GM12892 (cell line): Measurements from ENCODE around the gene CD58.

Experiments used
- DNase-seq: peaks from one replicate; pipeline ENCODE4 v3.0.0; 2011; ENCODE audit not compliant: insufficient read length
- FAIRE-seq: peaks from 2 replicates; lab custom pipeline; 2011; peaks lifted over from hg19 to GRCh38; lab: Jason Lieb, UNC
- POLR2A ChIP-seq: IDR thresholded peaks from 2 replicates; pipeline ENCODE4 v1.6.1; 2011; ENCODE audit warnings: low read depth, low read length, control low read depth
- POLR2AphosphoS5 ChIP-seq: IDR thresholded peaks from 2 replicates; pipeline ENCODE4 v1.6.1; 2011; ENCODE audit warnings: low read depth, low read length, control low read depth
- TAF1 ChIP-seq: IDR thresholded peaks from 2 replicates; pipeline ENCODE4 v1.6.1; 2011; ENCODE audit warnings: low read depth, mild to moderate bottlenecking, control low read depth, low read length, borderline replicate concordance

CD58 gene

DNA sequence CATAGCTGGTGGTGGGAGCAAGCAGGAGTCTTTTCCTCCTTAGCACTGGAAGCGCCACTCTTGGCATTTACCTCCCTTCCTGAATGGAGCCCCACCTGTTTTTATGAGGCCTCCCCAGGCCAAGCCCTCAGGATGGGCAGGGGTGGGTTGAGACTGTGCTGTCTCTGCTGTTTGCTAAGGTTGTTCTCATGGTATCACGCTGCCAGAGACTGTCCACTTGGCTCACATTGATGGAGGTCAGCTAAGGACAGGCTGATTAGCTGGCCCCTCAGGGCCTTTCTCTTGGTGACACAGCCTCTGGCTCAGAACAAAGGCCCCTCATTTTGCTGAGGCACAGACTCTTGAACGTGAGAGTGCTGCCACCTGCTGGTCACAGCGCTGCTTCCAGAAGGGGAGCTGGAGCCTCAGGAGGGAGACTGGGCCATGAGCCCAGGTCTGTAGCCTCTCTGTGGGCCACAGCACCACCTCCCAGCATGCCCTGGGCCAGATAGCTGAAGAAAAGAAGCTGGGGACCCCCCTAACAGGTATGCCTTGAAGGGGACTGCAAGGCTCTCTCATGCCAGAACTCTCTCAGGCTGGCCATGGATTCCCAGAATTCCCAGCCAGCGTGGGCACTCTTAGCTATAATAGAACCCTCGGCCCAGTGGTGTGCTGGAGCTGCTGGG lies 85.6 kb downstream of the CD58 start:
- DNase-seq: peak; percentile 66
- no peak for TF ChIP-seq TAF1
- no peak for TF ChIP-seq POLR2A
- TF ChIP-seq POLR2AphosphoS5: no peak
- FAIRE-seq: peak; percentile 86

DNA sequence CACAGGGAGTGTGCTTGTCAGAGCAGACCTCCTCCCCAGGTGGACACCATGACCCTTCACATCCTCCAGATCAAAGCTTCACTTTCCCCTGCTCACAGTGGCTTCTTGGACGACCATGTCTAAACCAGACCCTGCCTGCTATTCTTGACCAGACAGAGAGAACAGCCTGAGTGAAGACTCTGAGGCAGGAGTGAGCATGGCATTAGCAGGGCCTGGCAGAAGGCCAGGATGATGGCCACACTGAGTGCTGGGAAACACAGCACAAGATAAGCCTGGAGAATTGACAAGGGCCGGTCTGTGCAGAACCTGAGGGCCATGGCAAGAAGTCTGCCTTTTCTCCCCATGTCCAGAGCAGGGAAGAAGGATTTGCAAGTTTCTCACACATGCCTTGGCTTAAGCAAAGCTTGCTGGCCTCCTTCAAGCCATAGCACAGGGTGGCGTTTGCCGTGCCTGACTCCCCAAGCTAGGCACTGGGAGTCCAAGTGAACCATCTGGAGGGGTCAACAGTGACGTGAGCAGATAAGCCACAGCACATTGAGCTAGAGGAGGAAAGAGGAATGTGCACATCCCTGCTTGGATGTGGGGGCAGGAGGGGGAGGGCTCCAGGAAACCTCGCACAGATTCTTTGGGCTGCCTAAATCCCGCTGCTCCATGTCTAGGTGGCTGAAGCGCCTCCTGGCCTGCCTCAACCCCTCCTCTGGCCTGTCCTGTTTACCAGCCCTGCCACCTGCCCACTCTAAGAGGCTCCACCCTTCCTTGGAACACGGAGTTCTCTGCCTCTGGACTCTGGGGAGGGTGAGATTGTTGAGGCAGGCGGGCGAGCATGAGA lies 87.1 kb downstream of the CD58 start:
- DNase-seq (no peak), FAIRE-seq (no peak)
- no peak for TF ChIP-seq POLR2A
- no peak for TF ChIP-seq TAF1

DNA sequence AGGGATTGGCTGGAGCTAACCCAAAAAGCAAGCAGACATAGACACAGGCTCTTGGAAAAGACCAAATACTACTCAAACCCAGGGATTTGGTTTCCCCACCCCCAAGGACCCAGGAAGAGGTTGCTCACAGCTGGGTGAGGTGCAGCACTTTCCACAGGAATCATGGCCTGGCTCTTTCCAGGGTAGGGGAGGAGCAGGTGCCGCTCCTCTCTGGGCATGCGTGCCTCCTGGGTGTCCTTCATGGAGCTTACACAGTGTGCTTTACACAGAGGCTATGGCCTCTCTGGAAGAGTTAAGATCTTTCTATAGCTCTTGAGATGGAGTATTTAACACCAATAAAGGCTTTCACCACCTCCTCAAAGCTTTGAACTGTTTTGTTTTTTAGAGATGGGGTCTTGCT lies 88.3 kb downstream of the CD58 start:
- TF ChIP-seq POLR2A (no peak), TAF1 (no peak), POLR2AphosphoS5 (no peak)
- no peak for FAIRE-seq
- DNase-seq: no peak

DNA sequence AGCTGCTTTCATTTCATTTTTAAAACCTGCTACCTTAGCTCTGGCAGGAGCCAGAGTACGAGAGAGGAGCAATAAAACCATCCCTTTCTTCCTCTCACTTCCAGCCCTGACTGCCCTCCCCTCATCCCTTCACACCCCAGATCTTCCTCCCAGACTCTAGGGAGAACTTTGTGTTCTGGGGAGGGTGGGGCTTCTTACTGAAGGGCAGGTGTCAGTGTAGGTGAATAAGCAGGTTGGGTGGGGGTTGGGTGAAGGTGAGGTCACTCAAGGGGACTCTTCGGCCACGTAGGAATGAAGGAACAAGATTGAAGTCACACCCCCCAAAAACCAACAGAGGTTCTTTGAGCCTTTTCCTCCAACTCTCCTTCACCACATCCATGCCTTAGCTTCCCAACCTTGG lies 88.9 kb downstream of the CD58 start:
- DNase-seq (no peak), FAIRE-seq (no peak)

DNA sequence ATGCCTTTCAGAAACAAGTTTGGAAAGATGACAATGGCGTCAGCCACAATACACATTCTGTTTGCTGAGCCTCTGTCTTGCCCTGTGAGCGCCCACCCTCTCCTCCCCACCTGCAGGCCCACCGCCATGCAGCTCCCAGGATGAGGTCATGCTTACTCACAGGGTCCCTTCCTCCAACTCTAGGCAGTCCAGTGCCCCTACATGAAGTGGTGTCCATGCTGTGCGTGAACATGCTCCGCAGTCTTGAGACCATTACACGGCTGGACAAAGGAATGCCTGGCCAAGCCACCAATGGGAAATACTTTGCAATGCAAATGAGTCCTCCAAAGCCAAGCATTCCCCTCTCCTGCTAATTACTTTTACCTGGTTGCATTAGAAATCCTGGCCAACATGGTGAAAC lies 92.2 kb downstream of the CD58 start:
- no peak for TF ChIP-seq POLR2AphosphoS5
- no peak for TF ChIP-seq POLR2A
- TF ChIP-seq TAF1: no peak
- FAIRE-seq (no peak), DNase-seq (no peak)

More for the DNA sequence above, 88.9 kb downstream of the CD58 start:
- TF ChIP-seq TAF1 (no peak), POLR2AphosphoS5 (no peak), POLR2A (no peak)

DNA sequence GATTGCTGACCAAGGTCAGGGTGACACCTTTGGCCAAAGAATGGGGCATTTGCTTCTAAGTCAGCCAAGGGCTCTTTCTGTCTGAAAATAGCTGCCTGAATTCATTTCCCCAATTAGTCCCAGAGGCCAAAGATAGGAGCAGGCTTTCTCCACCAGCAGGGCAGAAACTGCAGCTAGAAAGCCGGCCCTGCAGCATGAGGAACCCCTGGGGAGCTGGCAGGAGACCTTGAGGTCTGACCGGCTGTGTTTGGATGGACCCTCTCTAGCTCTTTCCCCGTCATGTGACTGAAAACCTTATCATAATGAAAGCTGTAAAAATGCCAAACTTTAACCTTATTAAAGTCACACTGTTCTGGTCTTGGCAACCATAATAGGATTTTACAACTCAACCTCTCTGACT lies 93.4 kb downstream of the CD58 start:
- DNase-seq (no peak), FAIRE-seq (no peak)
- TF ChIP-seq POLR2A: no peak

DNA sequence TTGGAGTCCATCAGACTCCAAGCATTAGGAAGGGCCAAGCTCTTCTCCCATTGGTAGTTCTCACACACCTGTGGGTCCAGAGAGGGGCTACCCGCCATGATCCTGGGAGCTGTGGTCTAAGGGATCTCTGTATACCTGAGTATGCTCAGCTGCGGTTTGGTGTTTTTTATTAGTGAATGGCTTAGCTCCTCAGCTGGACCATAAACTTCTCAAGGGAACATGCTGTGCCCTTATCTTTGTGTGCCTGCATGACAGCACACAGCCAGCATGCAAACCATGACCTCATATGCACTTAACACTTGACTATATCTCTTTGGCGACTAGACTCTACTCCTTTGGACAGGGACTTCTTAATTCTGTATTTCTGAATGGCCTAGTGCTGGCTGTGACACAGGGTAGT lies 94.5 kb downstream of the CD58 start:
- no peak for FAIRE-seq
- TF ChIP-seq POLR2A (no peak), POLR2AphosphoS5 (no peak), TAF1 (no peak)
- DNase-seq: no peak

DNA sequence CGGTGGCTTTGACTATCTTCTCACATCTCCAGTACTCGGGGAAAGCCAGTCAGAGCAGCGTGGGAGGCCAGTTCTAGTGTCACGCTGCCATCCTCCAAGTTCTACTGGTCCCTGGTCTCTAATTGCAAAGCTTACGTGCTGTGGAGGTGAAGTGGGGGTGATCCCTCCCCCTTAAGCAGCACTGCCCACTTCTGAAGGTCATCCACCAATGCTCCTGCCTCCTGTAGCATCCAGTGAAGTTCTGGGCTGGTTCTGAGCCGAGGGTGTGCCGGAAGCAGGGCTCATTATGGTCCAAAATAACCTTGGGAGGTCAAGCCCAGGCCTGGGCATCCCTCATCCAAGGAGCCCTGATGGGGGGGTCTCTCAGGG lies 95.0 kb downstream of the CD58 start:
- TF ChIP-seq TAF1: no peak
- DNase-seq (no peak), FAIRE-seq (no peak)

DNA sequence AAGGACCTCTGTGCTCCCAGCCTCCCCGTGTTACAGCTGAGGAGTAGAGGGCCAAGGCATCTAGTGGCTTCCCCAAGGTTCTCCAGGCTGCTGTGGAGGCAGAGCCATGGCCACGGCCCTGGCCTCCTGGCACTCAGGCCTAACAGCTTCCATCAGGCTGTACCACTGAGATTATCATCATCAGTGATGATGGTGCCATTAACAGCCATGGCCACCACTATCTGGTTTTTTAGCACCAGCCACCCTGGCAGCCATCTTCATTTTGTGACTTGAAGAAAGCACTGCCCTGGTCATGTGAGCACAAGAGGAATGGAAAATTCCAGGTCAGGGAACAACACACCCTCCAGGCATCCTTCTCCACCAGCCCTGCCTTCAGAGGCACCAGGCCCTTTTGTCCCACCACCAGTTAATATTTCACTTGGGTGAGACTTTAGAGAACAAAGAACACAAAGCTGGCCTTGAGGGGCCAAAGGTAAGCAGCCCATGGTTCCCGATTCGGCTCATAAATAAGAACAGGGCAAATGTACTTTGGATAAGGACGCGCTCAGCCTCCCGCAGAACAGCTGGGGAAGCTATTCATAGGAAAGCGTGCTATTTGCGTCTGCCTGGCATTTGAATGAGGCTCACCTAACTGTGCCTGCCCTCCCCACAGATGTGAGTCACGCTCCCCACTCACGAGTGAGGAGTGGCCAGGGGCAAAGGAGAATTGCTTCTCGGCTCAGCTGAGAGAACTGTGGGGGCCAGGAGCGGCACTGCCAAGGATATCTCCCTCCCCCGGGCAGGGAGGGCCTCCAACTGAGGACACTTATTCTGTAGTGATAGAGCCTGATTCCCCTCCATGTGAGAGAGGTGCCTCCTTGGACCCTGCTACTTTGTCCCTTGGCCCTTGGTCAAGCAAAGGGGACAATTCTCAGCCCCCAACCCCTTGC lies 95.6 kb downstream of the CD58 start:
- DNase-seq: no peak
- FAIRE-seq: no peak

DNA sequence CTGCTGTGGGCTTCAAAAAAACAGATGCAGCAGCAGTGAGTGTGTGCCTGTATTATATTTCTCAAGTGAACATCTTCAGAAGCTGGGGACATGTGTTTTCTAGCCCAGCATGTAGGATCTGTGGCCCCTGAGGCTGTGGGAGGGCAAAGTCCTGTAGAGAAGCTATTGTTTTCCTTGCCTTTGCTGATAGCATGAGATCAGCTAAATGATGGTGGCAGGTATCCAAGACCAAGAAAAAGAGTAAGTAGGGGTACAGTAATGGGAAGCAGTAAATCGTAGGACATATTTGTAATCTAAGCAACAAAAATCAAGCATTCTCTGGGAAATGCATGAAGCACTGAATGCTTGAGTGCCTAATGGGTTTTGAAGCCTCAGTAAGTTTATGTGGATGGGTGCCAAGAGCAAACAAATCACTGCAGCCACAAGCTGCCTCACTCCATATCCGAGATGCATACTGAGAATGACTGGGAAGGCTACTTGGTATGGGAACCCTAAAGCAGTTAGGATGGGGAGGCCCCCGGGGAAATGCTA lies 98.3 kb downstream of the CD58 start:
- FAIRE-seq (no peak), DNase-seq (no peak)
- TF ChIP-seq POLR2A (no peak), TAF1 (no peak), POLR2AphosphoS5 (no peak)

More for the DNA sequence above, 95.6 kb downstream of the CD58 start:
- no peak for TF ChIP-seq TAF1
- TF ChIP-seq POLR2A: no peak
- TF ChIP-seq POLR2AphosphoS5: no peak

DNA sequence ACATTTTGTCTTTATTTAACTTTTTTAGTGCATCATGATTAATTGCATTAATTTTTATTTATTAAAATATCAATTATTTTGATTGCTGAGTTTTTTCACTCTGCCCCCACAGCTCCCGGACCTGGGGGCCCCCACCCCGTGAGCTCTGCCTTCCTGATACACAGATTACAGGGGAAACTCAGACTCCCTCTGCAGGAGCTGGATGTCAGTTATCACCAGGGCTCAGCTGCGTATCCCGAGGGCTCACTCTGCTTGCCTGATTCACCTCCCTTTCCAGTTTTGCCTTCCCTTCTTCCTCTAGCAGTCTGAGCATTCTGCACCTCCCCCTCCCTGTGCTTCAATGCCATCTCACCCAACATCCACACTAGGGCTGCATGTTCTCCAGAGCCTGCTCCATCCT lies 99.6 kb downstream of the CD58 start:
- TF ChIP-seq POLR2A (no peak), POLR2AphosphoS5 (no peak), TAF1 (no peak)
- no peak for FAIRE-seq

More for the DNA sequence above, 99.6 kb downstream of the CD58 start:
- DNase-seq: no peak
